ENCODE results near the gene GOLGA6C.
"Not testable (repeated sequence)": the region's sequence is repeated elsewhere in the genome, so short reads cannot be mapped to it uniquely, and the experiment has no call there.

The GOLGA6C gene

DNA sequence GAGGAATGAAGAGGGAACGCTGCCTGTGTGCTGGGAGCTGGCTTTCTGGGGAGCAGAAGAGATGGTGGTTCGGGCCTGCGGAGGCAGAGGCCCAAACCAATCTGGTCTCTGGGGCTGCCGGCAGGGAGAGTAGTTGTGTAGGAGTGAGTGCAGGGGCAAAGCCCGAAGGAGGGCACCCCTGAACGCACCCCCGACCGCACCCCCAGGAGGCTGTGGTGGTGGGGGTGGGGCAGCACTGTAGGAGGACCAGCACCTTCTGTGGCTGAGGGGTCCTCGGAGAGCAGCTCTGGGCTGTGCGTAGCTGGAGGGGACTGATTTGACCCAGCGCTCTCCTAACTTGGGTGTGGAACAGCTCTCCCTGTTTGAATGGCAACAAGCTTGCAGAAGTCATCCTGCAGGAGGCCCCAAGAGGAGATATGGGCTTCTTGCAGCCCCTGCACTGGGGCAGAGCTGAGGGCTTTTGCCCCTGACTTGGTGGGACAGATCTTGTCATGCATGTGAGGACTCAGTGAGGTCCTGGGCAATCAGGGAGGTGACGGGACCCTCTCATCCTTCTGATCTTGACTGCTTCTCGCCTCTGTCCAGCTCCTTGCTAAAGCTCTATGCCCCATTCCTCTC, 30.4 kb upstream of the GOLGA6C start:
- no peak for DNase-seq (ENCODE audit: low read depth in 2 of 2)

DNA sequence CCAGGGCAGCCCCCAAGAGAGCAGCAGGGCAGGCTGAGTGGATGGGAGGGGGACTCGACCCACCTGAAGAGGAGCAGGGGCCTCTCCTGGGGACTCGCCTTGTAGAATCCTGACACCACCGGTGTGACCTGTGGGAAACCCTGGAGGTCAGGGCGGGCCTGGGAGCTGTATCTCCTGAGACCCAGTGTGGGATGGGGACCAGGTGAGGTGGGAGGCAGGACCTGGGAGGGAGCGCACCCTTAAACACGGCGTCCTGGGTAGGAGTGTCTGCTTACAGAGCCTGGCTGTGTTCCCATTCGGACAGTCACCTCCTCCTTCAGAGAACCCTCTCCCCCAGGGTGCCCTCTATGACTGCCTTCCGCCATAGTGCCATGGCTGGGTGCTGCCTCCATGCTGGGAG, 29.3 kb upstream of the GOLGA6C start:
- DNase-seq (ENCODE audit: low read depth in 2 of 2): no peak

DNA sequence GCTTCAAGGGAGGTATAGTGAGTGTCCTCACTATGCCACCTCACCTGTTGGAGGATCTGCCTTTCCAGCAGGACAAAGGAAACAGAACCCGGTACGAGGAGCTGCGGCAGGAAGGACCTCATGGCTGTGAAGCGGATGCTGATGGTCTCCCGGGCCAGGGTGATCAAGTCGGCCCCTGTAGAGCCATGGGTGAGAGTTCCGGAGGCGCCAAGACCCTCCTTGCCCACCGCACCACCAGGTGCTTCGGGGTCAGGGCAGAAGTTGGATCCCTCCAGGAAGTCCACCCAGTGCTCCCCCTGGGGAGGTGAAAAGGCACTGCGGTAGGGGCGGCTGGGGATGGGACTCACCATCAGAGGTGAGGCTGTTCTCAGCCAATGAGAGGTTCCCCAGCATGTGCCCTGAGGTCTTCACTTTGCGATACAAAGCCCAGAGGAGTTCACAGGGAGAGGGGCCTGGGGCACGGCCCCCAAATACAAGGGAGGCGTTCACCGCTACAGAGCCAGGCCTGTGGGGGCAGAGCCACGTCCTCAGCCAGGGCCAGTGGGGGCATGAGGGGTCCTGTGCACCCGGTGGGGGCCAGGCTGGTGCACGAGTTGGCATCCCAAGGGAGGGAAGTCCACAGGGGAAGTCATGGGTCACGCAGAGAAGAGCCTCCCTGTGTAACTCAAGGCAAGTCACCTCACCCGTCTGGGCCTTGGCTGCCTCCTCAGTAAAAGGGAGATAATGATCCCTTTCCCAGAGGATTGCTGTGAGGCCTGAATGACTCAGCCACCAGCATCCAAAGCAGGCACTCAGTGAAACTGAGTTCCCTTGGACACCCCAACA, 28.7 kb upstream of the GOLGA6C start:
- DNase-seq (ENCODE audit: low read depth in 2 of 2): no peak

DNA sequence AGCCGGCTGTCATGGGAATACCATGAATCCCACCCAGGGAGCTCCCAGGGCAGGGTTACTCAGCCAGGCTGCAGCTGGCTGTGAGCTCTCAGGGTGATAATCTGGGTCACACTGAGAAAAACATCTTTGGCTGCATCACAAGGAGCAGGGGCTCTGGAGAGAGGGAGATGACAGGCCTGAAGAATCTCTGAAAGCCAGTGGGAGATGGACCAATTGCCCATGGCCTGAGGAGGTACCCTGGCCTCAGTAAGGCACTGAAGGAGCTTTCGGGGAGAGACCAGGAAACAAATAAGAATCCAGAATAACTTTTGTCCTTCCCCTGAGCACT, 28.2 kb upstream of the GOLGA6C start:
- DNase-seq (ENCODE audit: low read depth in 2 of 2): no peak

DNA sequence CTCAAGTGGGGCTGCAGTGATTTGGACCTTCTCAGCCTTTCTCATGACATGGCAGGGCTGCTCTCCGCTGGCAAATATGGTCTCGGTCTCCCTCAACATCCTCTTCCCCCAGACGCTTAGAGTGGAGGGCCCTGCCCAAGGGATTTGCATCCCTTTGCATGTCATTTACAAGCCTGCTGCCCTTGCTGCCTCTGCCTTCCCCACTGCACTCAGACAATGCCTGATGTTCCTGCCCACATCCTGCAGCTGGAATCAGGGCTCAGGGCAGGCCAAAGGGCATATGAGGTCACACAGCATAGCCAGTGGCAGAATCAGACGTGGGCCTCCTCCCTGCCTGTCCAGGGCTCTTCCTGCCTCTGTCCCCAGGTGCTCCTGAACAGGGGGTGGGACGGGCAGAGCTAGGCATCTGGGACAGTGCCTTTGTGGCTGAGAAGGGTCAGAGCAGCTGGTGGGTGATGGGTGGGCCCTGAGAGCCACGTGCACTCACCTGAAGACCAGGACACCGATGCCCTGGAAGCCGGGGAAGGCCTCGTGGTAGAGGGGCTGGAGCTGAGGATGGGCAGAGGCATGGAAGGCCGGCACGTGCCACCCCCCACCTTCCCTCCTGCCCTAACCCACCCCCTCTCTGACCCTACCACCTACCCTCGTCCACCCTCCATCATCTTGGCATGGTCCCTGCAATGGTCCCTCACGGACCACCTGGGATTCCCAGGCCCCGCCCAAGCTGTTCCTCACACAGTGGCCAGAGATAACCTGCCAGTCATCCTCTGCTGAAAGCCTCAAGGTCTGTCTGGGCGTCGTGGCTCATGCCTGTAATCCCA, 27.4 kb upstream of the GOLGA6C start:
- DNase-seq (ENCODE audit: low read depth in 2 of 2): no peak

DNA sequence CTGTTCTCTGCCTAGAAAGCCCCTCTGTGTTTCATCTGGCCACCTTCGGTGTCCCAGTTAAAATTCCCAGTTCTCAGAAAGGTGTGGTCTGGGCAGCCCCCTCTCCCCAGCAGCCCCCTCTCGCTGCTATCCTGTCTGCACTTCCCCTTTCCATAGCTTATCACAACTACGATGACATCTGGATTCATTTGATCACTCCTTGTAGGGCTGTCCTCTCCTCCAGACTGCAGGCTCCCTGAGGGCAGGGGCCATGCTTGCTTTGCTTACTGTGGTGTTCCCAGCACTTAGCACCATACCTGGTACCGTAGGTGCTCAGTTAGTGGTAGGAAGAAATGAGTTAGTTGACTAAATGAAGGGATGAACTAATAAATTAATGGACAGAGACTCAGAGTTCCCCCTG, 26.3 kb upstream of the GOLGA6C start:
- no peak for DNase-seq (ENCODE audit: low read depth in 2 of 2)

DNA sequence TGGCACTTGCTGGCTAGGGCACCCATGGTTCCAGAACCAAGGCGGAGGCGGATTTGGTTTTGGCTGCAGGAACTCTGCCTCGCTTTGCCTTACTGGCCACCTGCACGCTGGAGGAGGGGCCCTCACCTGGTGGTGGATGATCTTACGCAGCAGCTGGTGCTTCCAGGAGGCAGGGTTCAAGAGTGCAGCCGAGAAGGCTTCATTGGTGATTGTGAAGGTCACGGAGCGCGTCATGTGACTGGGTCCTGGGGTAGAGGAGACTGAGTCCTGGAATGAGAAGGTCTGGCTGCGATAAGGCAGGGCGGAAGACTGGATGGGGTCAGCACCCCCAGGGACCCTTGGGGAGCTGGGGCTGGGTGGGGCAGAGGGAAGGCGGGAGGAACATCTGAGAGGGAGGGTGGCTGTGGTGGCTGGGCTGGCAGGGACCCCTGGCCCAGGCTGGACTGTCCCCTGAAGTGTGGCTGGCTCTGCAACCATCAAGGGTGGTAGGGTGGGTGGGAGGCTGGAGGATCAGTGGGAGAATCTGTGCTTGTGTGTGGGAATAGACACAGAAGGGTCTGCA, 25.8 kb upstream of the GOLGA6C start:
- DNase-seq (ENCODE audit: low read depth in 2 of 2): no peak

DNA sequence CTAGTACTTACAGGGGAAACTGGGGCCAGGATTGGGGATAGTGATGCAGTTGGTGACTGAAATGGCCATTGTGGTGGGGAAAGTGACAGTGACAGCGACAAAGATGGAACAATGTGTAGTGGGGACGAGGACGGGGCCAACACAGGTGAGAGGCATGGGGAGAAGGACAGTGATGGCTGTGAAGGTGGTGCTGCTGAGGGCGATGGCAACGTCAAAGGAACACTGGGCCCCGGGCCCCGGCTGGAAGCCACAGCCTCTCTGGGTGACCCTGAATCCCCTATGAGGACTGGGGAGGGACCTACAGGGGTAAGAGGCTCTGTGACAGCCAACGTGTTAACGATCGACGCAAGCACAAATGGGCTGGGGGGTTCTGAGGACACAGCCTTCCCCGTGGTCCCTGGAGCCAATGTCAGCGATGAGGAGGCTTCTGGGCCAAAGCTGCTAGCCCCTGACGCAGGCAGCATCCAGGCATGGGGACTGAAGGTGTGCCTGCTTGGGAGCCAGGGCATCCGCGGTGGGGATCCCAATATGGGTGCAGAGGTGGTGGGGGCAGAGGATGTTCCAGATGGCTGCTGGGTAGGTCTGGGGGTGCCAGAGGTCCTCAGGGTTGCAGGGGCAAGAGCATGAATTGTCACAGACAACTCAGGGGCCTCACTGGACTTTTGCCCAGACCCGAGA, 25.2 kb upstream of the GOLGA6C start:
- DNase-seq (ENCODE audit: low read depth in 2 of 2): no peak

DNA sequence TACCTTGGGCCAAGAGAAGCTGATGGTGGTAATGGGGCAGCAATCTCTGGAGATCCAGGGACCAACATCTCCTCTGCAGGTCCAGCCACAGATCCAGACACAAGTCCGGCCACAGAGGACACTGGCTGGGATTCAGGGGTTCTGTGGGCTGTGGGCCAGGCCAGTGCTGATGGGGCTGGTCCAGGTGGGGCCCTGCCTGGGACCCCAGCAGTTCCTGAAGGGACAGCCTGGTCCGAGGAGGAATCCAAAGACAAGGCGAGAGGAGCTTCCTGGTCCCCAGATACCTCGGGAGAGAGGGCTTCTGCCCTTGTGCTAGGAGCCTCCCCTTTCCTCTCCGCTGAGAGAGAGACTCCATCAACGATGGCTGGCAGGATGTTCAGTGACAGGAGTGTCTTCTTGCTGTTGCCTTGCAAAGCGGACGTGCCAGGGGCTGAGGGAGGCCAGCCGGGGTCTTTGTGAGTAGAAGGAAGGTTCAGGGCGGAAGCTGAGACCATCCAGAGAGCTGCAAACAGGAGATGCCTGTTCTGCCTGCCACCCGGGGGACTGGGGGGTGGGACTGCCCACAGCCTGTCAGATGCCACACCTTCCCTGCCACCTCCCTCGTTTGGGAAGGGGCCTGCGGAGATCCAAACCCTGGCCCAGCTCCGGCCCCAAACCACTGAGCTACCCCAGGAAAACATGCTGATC, 24.5 kb upstream of the GOLGA6C start:
- DNase-seq (ENCODE audit: low read depth in 2 of 2): no peak

DNA sequence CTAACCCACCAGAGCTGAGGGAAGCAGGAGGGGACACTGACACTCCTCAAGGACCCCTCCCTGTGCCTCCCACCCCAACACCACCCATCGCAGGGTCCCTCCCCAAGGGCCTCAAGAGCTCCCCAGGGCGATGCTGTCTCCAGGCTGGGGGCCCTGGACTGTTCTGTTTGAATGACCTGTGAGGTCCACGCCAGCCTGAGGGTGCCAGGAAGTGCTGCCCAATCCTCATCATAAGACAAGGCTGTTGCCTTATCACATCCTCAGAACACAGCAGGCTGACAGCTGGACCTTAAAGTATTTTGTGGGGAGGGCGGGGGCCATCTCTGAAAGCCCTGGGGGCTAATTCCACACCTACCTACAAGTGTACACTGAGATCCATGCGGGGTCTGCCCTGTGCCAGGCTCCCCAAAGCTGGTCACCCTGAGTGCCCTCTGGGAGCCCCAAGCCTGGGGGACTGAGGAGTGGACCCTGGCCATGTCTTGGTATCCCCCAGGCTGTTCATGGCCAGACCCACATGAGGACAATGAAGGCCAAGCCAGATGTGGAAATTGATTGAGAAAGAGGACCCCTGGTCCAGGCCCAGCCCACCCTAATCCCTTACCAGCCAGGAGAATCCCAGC, 23.8 kb upstream of the GOLGA6C start:
- DNase-seq (ENCODE audit: low read depth in 2 of 2): no peak

DNA sequence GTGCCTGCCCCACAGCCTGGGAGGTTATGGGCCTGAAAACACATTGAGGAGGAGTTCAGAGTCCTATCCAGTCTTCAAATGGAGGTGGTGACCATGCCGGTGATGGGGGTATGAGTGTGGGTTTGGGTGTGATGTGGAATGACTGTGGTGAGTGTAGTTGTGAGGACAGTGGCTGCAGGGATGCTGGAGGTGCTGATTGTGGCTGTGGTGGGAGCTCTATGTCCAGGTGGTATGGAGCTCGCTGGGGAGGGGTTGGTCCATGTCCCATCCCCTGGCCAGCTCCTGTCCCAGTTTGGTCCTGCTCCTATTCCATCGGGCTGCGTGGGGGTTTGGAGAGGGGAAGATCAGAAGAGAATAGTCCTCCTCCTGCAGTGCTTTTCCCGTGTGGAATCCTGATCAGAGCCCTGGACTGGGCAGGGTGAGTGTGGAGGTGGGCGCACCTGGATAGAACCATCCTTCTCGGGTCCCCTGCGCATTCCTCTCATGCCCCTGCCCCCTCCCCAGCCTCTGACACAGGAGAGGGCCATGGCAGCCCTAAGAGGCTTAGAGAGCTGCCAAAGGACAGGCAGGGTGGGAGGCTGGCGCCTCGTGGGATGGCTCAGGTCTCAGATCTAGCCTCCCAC, 23.0 kb upstream of the GOLGA6C start:
- DNase-seq (ENCODE audit: low read depth in 2 of 2): no peak

DNA sequence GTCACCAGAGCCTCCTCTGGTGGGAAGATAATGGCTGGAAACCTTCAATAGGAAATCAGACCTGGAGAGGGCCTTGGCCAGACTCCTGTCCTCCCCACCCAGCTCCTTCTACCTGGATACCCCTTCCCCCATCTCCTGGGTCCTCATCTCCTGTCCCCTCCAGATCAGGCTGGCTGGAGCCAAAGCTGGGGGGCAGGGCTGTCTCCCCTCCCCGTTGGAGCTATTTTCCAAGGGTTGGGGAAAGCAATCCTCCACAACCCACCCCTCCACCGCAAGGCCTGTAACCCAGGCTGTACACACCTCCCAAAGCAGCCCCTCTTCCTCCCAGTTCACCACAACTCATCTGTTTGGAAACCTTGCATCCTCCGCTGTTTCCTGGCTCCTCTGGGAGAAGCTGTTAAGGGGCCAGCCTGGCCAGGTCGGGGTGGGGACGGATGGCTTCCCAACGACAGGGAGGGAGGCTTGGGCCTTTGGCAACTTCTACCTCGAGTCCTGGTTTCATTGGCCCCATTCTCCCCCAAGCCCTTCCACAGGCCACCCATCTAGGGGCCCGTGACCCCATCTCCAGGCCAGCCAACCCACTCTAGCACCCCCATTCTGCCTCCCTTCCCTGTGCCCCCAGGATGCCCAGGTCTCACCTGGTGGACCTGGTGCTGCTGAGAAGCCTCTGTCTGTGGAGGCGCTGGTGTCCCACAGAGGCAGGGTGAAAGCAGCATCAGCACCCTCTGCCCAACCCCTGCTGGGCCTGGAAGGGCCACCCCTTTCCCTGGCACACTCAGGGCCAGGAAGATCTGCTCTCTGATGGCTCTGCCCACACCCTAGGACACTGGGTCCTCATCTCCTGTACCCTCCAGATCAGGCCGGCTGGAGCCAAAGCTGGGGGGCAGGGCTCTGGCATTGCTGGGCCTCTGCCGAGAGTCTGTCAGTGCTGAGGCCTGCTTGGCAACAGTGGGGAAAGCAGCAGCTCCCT, 22.1 kb upstream of the GOLGA6C start:
- DNase-seq (ENCODE audit: low read depth in 2 of 2): no peak

DNA sequence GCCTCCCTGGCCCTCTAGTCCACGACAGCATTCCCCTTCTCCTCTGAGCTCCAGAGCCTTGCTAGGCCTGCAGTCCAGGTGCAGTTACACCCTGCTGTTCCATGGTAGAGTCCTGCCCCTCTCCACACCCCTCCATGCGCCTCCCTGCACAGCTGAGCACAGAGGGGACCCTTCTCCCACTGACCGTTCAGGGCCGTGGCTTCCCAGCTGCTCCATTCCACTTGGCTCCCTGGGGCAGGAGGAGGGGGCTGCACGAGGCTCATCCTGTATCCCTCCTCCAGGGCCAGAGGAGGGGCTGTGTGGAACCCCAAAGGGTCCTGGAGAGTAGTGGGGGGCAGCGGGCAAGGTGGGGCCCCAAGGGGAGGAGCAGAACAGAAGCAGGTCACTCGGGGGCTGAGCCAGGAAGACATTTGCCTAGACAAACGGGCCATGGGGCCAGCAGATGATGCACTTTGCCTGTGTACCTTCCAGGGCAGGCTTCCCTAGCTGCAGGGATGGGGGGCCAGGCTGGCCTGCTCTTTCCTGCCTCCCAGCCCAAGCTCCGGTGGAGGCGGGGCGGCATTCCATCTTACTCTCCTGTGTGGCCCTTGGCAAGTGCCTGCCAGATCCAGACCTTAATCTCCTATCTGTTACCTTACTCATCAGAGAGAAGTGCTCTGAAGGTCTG, 20.7 kb upstream of the GOLGA6C start:
- DNase-seq (ENCODE audit: low read depth in 2 of 2): no peak

DNA sequence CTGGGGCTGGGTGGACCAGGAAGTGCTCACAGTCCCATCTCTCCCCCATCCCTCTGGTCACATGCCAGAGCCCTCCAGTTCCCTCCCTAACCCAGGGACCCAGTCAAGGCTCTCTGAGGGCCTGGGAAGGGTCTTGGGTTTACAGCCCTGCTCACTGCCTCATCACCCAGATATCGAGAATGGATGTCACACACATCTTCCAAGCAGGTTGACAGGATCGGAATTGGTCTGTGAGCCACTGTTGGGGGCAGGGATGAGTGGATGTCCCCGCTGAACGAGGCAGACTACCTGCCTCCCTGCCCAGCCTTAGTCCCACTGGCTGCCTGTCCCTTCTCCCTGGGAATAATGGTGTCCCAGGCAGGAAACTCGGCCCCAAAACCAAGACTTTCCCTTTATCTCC, 20.0 kb upstream of the GOLGA6C start:
- DNase-seq (ENCODE audit: low read depth in 2 of 2): no peak

DNA sequence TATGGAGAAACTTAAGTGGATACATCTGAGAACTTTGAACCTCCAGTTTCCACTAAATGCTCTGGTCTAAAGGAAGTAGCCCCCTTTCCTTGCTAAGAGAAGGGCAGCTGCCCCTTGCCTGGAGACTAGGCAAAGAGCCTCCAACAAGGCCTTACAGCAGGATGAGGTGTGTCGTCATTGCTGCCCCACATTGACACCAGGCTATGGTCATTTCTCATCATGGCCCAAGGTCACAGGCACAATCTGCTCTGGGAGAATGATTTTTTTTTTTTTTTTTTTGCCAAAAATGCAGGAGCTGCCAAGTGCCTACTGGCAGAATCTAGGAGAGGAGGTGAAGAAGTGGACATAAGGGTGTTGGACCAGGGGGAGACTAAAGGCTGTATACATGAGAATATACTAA, 12.4 kb upstream of the GOLGA6C start:
- DNase-seq (ENCODE audit: low read depth in 2 of 2): not testable (repeated sequence)

DNA sequence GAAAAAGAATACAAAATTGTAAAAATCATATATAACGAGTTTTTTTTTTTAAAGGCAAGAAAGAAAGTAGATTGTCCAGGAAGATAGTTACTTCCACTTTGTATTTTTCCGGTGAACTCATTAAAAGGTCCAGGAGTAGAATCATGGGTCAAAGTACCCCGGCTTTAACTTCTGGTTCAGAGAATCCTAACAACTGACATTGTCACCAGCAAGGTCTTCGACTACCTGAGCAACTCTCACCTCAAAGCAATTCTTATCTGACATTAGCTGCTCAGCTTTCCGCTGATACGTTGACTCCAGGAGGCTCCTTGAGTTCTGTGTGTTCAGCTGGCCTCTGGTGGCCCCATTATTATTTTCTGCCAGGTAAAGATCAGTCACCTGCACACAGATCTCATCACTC, 9.1 kb upstream of the GOLGA6C start:
- not testable (repeated sequence) for DNase-seq (ENCODE audit: low read depth in 2 of 2)

DNA sequence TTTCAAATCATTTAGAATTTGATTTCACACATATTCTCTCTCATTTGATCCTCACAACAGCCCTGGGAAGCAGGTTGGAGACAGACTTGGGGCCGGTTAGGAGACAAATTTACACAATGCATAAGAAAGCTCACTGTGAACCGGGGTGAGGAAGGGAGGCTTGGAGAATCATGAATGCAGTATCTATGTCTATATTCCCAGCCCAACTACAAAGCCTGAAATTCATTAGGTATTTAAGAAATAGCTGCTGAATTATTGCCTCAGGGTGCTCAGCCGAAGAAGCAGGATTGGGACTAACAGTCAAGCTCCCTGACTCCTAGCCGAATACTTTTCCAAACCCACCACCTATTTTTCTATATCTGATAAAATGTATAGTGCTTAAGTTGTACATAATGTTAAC, 8.4 kb upstream of the GOLGA6C start:
- DNase-seq (ENCODE audit: low read depth in 2 of 2): no peak

DNA sequence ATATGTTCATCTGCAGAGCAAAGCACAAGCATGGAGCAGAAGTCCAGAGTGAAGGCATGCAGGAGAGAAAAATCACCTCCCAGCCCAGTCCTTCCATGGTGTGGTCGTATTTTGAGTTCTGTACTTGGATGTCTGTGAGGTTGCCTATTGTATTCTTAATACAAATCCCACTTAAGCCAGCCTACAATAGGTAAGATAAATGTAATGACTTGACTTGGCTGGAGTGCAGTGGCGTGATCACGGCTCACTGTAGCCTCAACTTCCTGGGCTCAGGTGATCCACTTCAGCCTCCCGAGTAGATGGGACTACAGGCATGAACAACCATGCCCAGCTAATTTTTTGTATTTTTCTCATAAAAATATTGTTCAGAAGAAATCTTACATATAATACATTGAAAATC, 6.8 kb upstream of the GOLGA6C start:
- DNase-seq (ENCODE audit: low read depth in 2 of 2): not testable (repeated sequence)

DNA sequence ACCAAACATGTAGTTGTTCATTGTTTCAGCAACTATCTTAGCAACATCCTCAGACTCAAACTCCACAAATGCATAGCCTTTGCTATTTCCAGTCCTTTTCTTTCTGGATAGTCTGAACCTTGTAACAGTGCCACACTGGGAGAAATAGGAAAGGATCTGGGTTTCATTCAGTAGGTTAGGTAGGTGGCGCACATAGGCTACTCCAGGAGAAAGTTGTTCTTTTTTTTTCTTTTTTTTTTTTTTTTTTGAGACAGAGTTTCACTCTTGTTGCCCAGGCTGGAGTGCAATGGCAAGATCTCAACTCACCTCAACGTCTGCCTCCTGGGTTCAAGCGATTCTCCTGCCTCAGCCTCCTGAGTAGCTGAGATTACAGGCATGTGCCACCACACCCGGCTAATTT, 5.8 kb upstream of the GOLGA6C start:
- not testable (repeated sequence) for DNase-seq (ENCODE audit: low read depth in 2 of 2)
